Fibroblast of skin of right biceps (primary cell): ENCODE measurements around the gene COL23A1.

Experiments
- DNase-seq: peaks from one replicate; pipeline ENCODE4 v3.0.0-alpha.2; 2013

COL23A1 gene

DNA sequence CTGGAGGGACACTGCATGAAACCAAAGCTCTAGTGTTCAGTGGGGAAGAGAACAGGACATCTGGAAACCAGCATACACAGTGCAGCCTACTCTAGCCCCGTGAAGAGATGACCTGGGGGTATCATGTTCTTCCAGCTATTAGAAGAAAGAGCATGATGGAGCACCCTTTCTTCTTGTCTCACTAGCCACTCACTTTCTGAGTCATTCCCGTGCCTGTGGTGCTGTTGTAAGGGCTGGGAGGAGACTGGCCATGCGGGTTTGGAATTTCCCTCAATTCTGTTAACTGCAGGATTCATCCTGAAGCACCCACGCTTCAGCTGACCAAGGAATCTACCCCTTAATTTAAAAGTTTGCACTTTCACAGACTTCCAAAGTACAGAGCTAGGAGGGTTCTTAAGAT, 137.0 kb downstream of the COL23A1 start:
- peak; percentile 66 for DNase-seq

DNA sequence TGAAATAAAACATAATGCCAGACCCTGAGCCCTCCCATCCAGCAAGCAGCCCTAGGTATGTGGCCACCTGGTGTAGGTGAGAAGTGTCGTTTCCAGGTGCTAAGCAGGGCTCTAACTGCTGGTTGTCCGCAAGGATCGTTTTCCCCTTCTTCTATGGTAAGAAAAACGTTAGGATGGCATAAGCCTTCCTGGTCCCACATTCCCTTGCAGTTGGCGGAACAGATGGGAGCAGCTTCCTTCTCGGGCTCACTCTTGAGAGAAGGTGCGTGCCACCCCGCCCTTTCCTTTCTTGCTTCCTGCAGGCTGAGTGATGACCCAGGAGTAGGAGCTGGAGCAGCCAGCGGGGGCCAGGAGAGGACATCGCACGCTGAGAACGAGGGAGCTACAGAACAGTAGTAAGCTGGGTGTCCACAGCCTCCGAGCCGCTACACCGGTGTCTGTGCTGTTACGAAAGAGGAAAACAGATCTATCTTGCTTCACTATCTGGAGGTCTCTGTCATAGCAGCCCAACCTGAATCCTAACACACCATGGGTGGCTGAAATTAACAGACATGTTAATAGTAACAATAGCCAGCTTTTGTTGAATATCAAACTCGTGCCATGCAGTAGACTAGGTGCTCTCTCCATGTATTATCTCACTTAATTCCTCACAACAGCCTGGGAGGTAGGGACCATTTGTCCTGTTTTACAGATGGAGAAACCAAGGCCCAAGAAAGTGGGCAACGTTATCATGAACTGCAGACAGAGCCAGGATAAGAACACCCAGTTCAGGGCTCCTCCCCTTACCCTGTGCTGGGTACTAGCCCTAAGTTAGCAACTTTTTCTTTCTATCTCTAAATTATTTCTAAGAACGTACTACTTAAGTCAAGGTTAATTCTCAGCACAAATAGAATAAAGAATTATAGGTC, 139.8 kb downstream of the COL23A1 start:
- no peak for DNase-seq

DNA sequence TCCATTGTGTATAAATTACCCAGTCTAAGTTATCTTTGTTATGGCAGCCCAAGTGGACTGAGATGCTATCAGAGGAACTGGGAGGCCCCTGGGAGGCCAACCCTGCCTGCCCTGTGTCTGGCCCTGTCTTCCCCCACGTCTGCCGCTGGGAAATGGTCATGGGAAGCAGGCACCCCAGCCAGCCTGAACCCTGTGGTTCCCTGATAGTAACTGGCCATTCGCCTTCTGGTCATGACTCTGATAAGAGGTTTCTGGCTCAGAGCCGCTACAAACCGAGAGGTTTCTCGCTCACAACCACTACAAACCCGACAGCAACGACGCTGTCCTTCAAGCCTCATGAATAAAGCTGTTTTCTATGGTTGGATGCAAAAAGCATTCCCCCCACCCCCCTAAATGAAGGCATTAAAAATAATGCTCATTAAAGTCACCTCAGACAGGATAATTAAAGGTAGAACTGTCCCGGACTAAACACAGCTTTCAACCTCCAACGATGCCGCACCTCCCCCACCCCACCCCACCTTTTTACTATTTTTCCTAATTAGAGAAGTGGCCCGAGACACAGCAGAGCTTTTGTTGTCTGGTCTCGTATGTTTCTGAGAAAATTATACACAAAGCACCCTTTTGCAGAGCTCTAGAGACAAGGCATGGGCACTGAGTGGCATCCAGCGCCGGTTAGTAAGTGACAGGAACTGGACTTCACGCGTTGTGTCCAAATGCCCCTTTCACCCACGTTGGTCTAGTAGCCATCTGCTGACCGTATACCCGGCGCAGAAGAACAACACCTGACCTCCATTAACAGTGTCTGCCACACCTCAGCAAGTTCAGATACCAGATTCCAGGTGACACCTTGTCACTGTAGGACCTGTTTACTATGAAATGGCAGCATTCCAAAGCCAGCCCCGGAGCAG, 140.8 kb downstream of the COL23A1 start:
- DNase-seq, result no peak

DNA sequence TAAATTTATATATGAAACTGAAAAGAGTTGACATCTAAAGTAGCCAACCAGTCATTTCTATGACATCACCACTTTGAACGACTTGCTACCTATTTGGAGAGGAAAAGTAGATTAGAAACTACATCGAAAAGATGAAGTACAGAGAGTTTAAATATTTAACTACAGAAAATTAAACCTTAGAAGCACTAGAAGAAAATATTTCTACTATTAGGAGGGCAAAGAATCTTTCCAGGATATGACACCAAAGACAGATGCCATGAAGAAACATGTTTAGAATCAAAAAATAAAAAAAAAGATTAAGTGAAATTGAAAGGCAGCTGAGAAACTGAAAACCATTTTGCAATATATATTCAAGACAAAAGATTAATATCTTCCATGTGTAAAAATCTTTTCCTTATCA, 144.7 kb downstream of the COL23A1 start:
- no peak for DNase-seq

DNA sequence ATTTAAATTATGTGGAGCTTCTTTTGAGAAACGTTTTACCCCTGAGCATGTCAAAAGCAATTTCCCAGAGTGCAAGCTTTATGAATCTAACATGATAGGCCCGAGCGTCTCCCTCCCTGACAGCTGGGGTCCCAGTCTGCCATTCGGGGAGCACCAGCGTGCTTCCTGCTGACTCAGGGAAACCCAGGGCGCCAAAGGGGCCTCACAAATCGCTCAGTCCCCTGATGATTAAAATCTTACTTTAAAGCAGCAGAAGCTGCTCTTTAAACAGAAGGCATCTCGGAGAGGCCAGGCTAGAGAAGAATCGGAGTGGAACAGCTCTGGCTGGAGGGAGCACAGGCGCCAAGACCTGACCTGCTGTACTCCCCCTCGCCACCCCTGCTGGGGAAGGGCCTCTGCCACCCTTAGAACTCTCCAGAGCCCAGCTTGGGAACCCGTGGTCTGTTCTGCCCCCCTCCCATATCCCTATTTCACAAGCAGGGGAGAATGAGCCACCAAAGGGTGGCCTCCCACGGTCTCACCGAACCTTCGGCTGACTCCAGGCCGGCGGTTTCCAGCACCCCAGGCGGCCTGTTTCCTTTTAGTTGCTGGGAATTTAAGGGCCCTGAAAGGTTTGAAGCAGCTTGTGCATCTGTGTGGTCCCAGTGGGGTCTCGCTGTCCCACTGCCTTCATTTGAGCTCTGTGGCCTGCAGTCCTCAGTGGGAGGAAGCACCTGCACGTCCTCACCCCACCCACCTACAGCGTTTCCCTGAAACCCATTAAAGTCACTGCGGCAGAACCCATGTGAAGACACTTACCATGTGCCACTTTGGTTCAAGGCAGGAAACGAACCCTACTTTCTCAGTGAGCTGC, 147.6 kb downstream of the COL23A1 start:
- no peak for DNase-seq

DNA sequence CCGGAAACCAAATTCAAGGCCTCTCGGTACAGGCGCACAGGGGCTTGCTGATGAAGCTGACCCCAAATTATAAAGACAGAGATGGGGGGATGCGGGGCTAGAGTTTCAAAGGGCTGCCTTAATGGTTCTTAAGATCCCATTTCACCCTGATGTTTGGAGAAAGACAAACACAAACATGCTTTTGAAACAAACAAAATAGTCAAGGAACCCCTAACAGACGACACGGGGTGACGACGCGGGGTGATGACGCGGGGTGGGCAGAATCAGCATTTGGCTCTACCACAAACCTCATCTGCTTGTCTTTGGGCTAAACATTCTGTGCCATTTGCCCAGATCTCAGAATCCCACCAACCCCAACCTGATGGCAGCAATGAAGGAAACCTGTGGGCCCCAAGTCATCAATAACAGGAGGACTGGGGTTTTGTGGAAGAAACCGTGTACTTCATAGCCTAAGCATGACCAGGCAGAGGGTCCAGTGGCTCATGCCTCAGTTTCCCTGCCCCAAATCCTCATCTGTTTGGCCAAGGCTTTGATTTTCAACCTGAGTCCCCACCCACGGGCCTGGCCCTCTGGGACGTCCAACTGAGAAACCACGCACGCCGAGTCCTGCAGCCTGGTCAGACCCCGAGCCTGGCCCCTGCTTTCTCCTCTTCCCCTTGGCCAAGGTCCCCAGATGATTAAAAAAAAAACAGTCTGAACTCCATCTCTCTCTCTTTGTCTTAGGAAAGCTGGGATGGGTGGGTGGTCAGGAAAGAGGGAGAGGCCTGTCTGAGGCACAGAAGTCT, 148.5 kb downstream of the COL23A1 start:
- no peak for DNase-seq

DNA sequence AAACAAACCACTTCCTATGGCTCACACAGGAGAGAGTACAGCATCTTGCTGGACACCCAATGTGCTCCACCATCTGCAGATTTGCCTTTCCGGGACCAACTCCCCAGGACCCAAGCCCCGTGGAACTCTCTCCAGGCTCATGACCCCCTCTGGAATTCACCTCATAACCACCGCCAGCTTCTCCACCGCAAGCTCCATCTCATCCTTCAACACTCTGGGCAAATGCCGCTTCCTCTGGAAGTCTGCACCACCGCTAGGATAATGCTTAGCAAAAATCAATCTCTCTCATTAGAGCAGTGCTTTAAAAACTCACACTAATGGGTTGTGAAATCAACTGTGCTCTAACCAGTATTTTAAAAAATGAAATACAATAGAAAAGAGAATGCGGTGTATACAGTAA, 150.0 kb downstream of the COL23A1 start:
- peak; percentile 27 for DNase-seq

DNA sequence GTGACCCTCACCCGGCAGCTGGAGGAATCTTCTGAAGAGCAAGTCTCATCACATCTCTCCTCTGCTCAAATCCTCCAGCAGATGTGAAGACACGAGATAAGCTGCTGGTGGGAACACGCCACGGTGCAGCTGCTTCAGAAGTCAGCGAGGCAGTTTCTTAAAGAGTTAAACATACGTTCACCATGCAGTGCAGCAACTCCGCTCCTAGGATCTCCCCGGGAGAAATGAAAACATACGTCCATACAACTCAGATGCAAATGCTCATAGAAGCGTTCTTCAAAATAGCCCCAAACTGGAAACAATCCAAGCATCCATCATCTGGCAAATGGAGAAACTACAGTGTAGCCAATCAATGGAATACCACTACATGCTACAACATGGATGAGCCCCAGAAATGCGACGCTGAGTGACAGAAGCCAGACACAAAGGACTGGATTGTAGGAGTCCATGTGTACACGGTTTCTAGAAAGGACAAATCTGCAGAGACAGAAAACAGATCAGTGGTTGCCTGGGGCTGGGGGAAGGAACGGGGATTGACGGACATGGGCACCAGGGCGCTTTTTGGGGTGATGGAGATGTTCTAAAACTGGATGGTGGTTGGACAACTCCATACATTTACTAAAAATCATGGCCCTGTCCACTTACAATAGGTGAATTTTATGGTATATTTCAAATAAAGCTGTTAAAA, 150.6 kb downstream of the COL23A1 start:
- DNase-seq, result no peak

DNA sequence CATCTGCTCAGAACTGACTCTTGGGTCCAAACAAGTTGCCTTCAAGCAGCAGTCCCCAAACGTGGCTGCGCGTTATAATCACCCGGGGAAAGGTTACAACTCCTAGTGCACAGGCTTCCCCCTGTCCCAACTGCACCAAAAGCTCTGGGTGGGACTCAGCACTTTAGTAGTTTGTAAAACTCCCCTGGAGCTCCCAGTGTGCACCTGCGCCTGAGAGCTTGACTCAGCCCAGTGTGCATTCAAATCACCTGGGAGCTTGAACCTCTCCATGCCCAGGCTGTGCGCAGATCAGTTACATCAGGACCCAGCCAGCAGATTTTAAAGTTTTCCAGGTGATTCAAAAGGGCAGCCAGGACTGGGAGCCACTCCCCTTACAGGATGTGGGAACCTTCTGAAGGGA, 151.4 kb downstream of the COL23A1 start:
- no peak for DNase-seq

DNA sequence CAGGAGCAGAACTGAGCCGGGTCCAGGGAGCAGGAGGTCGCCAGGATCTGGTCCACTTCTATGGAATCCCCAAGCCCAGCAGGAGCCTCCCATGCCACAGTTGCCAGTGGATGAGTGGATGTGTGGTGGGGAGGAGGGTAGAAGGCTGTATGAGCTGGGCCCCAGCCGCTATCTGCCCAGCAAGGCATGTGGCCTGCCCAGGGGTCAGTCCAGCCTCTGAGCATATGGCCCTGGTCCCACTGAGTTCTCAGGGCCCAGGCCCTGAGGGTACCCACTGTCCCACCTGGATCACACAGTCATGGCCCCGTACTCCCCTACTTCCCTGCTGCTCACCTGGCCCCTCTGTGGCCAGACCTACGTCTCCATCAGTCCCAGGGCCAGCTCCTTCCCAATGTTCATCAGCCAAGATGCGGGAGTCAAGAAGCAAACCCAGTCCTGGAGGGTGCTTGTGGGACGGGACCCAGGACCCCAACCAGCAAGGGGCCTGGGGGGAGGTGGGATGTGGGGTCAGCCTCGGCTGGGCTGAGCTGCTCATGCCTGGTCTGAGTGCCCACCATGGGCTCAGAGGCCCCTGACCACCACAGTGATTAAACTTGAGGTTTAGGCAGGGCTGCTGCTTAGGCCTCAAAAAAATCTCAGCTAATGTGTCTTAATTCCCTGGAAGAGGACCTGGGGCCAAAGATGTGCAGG, 152.7 kb downstream of the COL23A1 start:
- no peak for DNase-seq

DNA sequence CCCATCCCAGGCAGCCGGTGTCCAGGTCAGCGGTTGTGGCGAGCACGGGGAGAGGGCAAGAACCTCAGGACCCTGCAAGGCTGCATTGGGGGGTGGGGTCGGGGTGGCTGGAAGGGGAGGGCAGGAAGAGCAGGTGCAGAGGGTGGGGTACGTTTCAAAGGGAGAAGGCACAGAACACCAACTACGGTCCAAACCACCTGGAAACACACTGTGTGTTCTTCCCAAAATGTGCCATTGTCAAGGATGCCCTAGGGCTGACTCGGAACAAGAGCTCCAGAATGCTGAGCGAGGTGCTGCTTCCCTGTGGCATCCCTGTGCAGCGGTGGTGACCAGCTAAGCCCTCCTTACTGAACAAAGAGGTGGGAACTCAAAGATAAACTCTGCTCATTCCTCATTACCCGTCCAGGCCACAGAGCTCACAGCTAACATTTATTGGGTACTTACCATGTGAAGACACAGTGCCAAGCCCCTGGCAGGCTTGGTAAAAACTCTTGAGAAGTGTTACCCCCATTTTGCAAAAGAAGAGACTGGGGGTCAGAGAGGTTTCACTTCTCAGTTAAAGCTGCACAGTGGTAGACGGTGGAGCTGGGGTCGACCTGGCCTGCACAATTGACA, 153.8 kb downstream of the COL23A1 start:
- no peak for DNase-seq

DNA sequence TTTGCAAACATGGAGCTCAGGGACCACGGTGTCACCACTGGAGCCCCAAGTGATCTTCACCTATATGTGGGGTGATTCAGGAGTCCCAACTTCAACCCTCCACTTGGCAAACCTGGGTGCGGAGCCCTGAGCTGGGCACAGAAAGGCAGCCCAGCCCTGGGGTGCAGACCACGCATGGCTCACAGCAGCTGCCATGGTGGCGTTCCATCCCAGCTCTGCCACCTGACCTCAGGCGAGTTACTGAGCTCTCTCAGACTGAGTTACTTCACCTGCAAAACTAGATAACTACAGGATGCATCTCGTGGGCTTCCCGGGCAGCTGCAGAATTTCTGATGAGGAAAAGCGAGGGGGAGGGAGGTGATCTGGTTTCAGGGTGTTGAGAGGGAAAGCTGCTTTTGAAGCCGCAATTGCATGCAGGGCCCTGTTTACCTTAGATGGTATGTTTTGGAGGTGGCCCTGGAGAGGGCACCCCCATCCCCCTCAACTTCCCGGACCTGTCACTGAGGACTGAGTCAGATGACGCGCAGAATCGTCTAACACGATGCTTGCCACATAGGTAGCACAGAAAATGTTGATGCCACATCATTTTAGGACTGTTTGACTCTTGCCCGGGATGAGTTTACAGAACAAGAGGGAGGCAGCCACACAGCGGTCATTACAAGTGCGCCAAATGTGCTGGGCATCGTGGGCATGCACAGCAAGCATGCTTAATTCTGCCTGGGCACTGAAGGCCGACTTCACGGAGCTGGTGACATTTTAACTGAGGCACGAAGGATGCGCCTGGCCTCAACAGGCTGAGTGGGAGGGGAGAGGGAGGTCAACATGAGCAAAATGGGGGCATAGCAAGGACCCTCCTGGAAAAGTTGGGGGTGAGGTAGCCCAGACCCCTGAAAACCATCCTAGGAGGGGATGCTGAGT, 154.6 kb downstream of the COL23A1 start:
- no peak for DNase-seq

DNA sequence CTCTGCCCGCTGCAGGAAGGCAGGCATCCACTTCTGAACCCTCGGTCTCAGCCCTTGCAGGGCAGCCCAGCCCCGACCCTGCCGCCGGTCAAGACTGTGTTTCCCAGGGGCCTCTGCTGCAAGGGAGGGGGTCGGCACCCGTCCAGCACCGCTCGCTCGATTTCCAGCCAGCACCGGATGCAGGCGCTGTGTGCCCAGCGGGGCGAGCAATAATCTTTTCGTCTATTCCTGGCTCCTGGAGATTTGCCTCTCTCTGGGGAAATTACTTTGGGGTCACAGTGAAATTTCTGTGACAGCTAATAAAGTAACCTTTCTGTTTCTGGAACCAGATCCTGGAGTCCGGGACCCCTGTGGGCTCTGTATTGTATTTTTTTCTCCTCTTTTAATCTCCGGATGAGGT, 155.3 kb downstream of the COL23A1 start:
- no peak for DNase-seq

DNA sequence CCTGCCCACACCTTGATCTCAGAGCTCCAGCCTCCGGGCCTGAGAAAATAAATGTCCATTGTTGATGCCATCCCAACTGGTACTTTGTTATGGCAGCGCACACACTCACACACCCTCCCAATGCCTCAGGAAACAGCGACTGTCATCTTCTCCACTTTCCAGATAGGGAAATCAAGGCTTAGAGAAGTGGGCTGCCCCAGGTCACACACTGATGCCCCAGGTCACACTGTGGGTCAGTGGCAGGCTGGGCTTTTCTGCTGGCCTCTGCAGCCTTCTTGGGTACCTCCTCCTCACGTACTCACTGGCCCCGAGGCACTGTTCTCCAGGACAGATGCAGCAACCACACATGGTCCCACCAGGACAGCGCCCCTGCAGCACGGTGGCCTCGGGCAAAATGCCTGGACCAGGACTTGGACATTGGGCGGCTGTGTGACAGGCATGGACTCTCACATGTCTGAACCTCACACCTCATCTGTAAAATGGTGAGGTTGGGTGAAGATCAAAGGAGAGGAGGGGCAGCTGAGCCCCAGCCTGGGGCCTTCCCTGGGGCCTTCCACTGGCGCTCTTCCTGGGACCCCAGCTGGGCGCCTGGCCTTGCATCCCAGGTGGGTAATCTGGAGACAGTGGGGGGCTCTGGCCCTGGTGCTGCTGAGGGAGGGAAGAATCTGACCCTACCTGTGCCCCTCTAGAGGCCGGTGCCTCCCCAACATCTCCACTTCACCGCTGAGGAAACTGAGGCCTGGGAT, 156.0 kb downstream of the COL23A1 start:
- DNase-seq, result no peak

DNA sequence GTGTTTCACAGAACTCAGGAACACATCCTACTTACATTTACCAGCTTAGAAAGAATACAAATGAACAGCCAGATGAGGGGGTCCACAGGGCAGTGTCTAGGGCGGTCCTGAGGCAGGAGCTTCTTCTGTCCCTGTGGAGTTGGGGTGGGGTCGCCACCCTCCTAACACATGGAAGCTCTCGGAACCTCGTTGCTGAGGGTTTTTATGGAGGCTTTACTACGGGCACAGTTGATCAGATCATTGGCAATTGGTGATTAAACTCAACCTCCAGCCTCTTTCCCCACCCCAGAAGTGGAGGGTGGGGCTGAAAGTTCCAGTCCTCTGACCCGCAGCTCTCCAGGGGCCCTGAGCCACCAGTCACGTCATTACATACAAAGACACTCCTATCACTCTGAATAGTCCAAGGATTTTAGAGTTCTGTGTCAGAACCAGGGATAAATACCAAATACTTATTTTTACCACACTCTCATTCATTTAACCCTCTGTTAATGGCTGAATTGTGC, 156.9 kb downstream of the COL23A1 start:
- DNase-seq, result no peak

DNA sequence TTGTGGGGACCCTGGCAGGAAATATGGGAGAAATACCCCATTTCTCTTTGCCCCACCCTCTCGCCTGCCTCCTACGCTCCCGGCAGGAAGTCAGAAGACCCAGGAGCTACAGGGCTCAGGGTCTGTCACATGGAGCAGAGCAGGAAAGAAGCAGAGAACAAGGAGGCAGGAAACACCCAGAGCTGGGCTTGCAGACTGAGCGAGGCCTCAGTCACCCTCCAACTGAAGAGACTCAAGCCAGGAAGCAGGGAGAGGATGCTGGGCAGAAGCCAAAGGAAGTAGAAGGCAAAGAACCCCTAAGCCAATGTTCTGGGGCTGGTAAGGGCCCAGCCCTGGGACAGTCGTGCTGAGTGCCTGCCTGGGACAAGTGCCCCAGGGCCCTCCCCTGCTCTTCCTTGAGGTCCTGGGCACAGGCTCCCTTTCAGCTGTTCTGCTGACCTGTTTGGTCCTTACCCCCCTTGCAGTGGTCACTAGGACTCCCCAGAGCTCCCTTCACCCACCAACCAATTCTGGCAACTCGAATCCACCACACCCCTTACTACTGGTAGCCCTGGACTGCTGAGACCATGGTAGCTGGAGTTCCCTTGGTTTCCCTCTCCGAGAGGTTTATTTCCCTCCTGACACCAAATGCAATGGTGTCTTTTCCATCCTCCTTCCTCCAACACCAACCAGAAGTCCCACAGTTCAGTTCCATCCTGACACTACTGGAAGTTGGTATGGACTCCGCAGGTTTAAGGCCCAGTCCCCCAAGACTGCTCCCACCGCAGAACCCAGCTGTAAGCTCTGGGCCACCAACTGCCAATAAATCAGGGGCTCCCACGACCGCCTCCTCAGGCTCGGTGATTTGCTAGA, 157.5 kb downstream of the COL23A1 start:
- no peak for DNase-seq

DNA sequence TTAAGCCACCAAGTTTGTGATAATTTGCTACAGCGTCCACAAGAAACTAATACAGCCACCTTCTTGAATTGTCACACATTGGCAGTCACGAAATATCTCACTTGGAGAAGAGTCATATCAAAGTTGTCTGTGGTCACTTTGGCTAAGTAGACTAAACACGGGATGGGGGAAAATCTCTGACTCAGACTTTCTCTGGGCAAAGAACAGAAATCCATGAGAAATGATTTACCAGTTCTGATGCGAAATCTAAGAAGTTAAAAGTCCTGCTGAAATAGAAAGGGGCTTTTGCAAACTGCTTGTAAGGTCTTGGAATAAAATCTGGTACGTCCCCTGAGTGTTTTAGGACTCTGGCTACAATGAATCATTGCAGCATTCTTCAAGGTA, 158.4 kb downstream of the COL23A1 start:
- DNase-seq, result peak; percentile 61
